Activated T-helper 1 cell treated with anti-CD3 and anti-CD28 coated beads, Interleukin-12 subunit alpha, Interleukin-12 subunit beta, Interleukin-2, Interleukin-4 antibody, amounts not matched to agents 30 ng/mL and 10 ng/mL and 1 ng/mL, durations not matched to agents 14 hours and 24 hours and 36 hours (primary cell): Measurements from ENCODE around the gene FAM200A. TPM values are rescaled to one million over a fixed set of nuclear protein-coding genes. Genes with fewer than 3 reads are reported as not detected.

Source experiments
- total RNA-seq: library from RNA; stranded (reverse); gene quantifications from 2 replicates; pipeline ENCODE4 v1.2.3, GENCODE V29; 2022

Gene FAM200A
- total RNA-seq, 1 donor from 2014 or later: 4.7 TPM

Other genes starting within 250 kb of the FAM200A start
- gene ARPC1A, start 226.2 kb downstream of the FAM200A start, total RNA-seq: 72.4 and 75.9 TPM in 2 replicates
- 254 and 256 TPM in 2 replicates for gene ARPC1B, start 177.4 kb downstream of the FAM200A start, total RNA-seq
- 160 and 162 TPM in 2 replicates for gene PDAP1, start 143.5 kb downstream of the FAM200A start, total RNA-seq
- gene BUD31, start 143.1 kb downstream of the FAM200A start, total RNA-seq: 132 and 145 TPM in 2 replicates
- 13.7 and 16.0 TPM in 2 replicates for gene PTCD1, start 113.3 kb downstream of the FAM200A start, total RNA-seq
- gene CPSF4, start 113.2 kb downstream of the FAM200A start, total RNA-seq: 92.3 and 93.2 TPM in 2 replicates
- 392 and 397 TPM in 2 replicates for gene ATP5MF, start 85.9 kb downstream of the FAM200A start, total RNA-seq
- gene ZNF789, start 79.2 kb downstream of the FAM200A start, total RNA-seq: 19.6 and 22.4 TPM in 2 replicates
- gene ZNF394, start 51.8 kb downstream of the FAM200A start, total RNA-seq: 38.3 and 40.8 TPM in 2 replicates
- gene ZKSCAN5, start 47.5 kb downstream of the FAM200A start, total RNA-seq: 8.0 and 8.1 TPM in 2 replicates
- gene ZNF655, start 6.5 kb upstream of the FAM200A start, total RNA-seq: 77.9 and 79.9 TPM in 2 replicates
- gene TMEM225B, start 46.2 kb upstream of the FAM200A start, total RNA-seq: 0.60 and 0.64 TPM in 2 replicates
- 31.5 and 32.9 TPM in 2 replicates for gene ZSCAN25, start 64.8 kb upstream of the FAM200A start, total RNA-seq
- not detected in 2 replicates for gene CYP3A5, start 127.9 kb upstream of the FAM200A start, total RNA-seq
- not detected in 2 replicates for gene CYP3A7, start 183.1 kb upstream of the FAM200A start, total RNA-seq
- gene CYP3A4, start 232.1 kb upstream of the FAM200A start, total RNA-seq: not detected in 2 replicates